NCI-H1436 (cell line): ENCODE results near the gene CRB1.

Source experiments
- DNase-seq: peaks from one replicate; lab custom pipeline; 2025; lab: John Stamatoyannopoulos, UW

The CRB1 gene

DNA sequence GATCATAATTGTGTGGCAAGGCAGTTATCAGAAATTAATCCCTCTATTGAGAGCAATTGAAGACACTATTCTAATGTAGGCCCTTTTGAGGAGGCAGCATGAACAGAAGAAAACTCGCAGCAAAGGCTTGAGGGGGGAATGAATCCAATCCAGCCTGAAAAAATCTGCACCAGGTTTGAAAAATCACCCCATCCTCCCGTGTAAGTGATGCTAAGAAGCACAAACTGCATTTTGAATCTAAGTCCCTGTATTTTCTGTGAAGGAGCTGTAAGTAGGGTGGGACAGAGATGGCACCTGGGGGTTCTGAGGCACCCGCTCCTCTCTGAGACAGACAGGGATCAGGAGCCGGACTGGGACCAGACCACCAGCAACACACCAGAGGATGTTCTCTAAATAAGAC, at the start of gene CRB1:
CRB1 (plus strand) TSS at position 241 of the 400 bp plus-strand sequence. CDS start 161 bp downstream, outside the sequence.
- peak; percentile 69 for DNase-seq

DNA sequence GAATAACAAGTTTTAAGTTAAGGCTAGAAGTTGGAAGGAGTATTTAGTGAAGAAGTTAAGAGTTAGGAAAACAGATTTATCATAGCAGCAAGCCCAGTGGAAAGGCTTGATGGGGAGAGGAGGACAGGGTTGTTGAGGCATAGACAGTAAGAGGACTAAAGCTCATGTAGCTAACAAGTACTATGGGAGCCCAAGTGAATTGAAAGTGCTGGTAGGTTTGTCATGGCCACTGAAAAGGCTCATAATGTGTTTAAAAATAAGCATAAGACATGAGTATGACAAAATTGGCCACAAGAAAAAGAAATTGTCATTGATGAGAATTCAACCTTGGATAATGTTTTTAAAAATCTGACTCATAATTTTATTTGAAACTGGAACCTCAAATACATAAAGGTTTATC, 49.2 kb upstream of the CRB1 start:
- no peak for DNase-seq

DNA sequence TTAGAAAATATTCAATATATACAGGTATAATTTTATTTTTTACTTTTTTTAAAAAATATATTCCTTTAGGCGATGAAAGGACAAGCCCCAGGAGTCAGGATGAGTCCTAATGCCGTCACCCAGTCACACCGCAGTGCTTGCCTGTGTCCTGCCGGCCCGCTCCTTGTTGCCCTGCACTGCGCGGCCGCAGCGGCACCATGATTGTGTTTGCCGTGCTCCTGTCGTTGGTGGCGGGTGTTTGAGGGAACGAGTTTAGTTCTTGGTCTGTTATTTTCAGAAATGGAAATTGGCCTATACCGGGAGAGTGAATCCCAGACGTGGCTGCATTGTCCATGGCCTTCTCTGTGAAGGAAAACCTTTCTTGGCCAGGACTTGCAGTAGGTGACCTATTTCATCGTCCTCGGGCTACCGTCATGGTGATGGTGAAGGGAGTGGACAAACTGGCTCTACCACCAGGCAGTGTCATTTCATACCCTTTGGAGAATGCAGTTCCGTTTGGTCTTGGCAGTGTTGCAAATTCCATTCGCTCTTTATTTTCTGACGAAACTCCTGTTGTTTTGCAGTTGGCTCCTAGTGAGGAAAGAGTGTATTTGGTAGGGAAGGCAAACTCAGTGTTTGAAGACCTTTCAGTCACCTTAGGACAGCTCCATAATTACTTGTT, 45.9 kb upstream of the CRB1 start:
- DNase-seq: no peak

- no peak for DNase-seq
Measured at GRCh38 chr1:197222780-197223179, 45.3 kb upstream of the CRB1 start.

DNA sequence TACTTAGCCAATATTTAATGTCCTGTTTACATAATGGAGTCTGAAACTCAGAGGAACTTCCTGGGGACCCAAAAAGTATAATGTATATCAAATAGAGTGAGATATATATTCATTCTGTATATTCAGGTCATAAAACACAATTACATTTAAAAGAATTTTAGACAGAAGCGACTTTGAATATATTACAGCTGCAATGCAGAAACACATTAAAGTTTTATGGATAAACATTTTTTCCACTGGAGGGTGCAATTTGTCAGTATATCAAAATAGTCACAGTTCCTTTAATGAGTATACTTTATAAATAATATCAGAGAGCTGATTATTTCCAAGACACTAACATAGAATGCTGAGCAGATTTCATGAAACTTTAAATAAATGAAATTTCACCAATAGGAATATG, 43.9 kb upstream of the CRB1 start:
- DNase-seq: no peak

GRCh38 chr1:197225611-197226010, 42.4 kb upstream of the CRB1 start:
- no peak for DNase-seq

- no peak for DNase-seq
Measured at GRCh38 chr1:197234581-197234980, 33.5 kb upstream of the CRB1 start.

- DNase-seq: no peak
Measured at GRCh38 chr1:197235355-197235754, 32.7 kb upstream of the CRB1 start.

DNA sequence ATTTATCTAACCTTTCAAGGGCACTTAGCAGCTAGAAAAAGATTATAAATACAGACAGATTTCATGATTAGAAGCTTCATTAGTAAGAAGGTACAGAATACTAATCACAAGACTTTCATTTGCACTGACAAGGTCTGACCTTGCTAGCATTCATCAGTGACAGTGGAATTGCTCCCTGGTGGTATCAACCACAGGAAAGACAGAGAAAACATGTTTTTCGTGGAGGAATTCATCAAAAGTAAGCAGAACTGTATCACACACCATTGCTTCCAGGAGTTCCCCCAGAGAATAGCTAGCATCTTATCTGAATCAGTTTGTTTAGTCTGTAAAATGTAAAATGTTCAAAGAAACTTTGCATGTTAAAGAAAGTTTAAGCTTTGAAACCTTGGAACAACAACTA, 20.6 kb upstream of the CRB1 start:
- no peak for DNase-seq

- DNase-seq: no peak
Measured at GRCh38 chr1:197249324-197249723, 18.7 kb upstream of the CRB1 start.

DNA sequence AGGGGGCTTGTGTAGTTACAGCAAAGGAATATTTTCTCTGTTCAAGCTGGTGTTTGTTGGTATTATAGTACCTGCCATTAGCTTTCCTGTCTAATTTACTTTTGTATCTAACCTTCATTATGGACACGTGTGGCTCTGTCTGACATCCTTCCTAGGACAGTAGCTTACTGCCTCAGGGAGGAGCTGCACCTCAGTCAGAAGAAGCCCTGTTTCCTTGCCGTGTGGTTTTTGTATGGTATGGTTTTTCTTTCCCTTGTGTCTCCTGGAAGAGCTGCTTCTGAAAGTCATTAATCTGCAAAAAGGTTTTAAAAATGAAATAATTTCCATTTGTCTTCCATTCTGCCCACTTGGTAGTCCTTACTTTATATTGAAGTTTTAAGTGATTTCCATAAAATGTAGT, 17.4 kb upstream of the CRB1 start:
- DNase-seq: no peak

- DNase-seq: no peak
Measured at GRCh38 chr1:197252973-197253372, 15.1 kb upstream of the CRB1 start.

DNA sequence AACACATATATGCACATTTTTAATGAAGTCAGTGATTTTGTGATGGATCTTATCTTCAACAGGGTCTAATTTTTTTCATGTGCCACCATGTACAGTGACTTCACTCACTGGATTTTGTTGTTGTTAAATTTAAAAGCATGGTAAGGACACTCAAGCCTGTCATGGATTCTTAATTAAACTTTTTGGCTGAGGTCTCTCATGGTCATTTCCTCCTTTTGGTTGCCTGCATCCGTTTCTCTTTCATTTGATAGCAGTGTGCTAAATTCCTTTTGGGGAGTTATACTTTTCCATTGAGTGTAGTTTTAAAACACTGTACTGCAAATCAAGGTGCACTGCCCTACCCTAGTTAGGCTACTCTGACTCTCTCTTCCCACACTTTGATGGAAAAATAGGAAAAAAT, 13.2 kb upstream of the CRB1 start:
- no peak for DNase-seq

GRCh38 chr1:197264936-197265567, 3.0 kb upstream of the CRB1 start:
- DNase-seq: no peak

DNA sequence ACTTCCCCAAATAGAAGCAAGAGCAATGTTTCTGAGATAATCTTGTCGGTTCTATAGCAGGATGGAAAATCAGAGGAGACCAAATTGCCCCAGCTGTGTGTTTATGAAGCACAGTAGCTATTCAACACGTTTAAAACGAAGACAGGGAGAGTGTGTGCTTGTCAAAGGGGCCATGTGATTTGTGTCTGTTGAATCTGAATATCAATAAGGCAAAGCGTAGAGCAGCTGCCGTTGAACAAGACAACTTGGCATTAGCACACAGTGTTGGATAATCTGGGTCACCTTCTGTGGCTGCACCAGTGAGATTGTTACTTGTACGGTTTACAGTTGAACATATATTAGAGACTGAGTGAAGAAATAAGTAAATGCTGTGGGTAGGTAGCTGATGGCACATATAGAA, 1.0 kb downstream of the CRB1 start:
- peak; percentile 81 for DNase-seq

GRCh38 chr1:197272791-197273190, 4.7 kb downstream of the CRB1 start:
- no peak for DNase-seq

DNA sequence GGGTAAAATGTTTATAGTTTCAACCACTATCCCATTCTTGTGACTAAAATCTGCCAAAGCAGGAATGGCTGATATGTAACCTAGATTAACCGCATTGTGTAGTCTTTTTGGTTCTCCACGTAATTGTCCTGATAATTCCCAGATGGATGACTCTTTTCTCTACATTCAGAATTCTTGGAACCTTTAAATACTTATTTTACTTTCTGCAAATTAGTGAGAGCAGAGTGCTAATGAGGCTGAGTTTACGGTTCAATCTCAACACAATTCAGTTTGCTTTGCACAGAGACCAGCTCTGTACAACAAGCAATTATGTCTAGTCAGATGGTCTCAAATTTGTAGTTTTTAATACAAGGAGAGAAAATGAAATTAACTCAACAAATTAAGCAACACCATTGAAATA, 9.1 kb downstream of the CRB1 start:
- DNase-seq: no peak

DNA sequence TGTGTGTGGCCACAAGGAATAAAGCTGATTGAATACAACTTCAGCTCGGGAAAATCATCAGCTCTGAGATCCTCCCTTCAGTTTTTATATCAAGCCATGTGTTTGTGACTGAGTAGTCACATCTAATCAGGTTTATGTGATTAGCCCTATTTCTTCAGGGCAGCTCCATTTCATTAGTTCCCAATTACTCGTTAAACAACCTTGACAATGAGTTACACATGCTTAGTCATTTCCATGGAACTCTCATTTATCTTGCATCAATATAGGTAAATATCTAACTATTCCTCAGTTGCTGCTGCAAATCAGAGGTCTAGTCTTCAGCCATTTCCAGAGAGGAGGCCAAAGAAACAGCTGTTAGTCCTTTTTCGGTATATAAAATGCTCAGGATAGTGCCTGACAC, 16.3 kb downstream of the CRB1 start:
- no peak for DNase-seq

DNA sequence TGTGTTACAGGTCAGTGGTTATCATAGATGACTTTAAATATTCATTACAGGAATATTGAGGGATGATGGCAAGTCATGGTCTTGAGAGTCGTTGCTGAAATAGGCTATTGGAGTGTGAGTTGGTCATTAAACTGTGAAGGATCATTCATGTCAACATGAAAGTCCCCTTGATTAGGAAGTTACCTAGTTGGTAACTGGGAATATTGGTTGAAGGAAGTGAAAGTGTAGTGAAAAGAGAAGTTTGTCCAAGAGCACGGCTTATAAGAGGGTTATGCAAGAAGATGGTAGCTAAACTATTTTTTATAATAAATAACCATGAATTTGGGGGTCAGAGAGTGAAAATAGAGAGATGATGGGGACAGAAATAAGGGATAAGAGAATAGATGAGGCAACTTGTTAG, 16.9 kb downstream of the CRB1 start:
- DNase-seq: no peak

DNA sequence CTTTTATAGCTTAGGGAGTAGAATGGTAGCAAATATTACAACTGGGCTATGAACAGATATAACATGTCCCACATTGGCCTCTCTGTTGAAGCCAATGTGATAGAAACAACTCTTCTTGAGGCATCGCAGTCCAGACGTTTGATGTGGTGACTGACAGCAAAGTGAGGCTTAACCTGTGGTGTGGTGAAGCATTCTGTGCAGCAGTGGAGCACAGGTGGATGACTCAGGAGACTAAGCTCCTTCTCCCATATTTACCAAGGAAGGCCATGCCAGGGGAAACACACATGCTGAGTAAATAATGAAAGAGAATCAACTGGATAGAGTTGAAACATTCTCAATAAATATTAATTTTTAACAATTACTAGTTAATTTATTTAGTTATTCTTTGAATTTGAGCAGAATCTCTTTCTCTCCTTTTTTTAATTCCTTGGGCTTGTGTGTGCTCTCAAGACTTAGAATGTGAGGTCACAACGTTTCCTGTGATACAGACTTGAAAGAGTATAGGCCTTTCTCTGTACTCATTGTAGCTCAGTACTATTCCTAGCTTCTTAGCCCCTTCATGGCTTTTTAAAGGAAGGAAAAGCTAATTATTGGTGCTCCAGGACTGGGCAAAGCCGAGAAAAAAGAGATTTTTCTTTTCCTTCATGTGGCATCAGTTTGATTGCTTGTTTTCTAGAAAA, 17.6 kb downstream of the CRB1 start:
- no peak for DNase-seq

- DNase-seq: no peak
Measured at GRCh38 chr1:197286634-197287033, 18.6 kb downstream of the CRB1 start.

DNA sequence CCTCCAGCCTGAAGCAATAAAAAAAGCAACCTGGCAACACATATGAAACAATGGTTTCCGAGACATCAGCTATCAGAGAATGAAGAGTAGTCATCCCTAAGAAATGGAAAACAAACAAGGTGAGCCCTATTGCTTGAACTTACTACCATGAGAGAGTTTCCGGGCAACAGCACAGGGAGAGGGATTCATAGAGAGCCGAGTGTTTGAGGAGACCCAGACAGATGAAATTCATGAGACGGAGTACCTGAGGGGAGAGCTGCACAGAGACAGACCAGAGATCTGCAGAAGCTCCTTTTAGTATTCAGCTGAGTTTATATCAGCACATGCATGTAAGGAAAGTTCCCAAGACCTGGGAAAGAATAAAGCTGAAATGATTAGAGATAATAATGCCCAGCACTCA, 19.8 kb downstream of the CRB1 start:
- DNase-seq: no peak

DNA sequence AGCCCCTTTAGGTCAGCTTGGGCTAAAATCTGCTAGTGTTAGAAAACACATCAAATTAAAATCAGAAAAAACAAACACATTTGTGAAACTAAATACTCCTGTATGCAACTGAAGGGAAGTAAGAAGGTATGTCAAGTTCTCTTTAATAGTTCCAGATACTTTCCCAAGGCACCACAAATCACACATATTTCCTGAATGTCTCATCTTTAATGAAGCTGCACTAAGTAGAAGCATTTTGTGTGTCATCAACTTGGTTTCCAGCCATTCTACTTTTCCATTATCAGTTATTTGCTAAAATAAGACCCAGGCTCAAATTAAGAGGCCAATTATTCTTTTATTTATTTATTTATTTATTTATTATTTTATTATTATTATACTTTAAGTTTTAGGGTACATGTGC, 34.7 kb downstream of the CRB1 start:
- no peak for DNase-seq

DNA sequence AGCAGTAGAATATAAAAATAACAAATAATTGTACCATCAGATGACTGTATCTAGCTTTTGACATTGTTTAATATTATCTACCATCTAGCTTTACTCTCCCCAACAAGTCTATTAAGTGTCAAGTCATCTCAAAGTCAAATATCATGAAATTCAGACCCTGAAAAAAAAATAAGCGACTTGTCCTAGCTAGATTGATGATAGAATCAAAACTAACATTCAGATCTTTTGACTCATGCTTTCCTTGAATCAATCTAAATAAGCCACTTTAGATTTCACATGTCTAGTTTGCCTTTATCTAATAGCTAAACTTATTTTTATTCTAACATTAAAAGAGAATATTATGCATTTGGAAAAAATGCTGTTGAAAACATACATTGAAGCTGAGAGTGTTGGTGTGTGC, 35.4 kb downstream of the CRB1 start:
- no peak for DNase-seq
